Measurements from ENCODE around the gene H3-3A.

DNA sequence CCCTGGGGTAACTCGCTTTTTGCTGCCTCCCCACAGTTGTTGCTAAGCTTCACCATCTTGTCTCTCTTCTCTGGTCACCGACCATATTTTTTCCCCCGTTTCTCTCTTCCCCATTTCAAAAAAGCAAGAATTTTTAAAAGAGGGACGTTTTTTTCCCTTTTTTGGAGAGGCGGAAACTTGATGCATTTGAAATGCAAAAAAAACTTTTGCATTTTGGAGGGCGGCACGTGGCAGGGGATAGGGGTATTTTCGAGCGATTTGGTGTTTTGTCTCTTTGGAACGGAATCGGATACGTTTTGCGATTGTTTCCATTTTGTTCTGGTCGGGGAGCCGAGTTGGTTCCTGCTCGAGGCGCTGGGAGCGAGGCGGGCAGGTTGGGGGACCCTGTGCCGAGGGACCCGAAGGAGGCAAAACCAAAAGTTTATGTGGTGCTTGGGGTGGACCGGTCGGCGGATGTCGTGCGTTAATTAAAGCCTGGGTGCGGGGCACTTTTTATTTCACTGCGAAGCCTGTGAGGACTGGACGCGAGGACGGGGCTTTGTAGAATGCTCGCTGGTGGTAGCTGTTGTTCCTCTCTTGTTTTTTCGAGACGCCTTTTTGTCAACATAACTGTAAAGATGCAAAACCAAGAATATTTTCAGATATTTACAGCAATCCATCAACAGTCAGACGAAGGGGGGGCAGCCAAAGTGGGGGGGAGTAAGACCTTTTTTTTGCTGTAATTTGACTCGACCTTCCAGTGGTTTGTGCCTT is 884 bp downstream of the H3-3A start:
- TF ChIP-seq, protein P1, sequence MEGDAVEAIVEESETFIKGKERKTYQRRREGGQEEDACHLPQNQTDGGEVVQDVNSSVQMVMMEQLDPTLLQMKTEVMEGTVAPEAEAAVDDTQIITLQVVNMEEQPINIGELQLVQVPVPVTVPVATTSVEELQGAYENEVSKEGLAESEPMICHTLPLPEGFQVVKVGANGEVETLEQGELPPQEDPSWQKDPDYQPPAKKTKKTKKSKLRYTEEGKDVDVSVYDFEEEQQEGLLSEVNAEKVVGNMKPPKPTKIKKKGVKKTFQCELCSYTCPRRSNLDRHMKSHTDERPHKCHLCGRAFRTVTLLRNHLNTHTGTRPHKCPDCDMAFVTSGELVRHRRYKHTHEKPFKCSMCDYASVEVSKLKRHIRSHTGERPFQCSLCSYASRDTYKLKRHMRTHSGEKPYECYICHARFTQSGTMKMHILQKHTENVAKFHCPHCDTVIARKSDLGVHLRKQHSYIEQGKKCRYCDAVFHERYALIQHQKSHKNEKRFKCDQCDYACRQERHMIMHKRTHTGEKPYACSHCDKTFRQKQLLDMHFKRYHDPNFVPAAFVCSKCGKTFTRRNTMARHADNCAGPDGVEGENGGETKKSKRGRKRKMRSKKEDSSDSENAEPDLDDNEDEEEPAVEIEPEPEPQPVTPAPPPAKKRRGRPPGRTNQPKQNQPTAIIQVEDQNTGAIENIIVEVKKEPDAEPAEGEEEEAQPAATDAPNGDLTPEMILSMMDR (IDR thresholded peaks at IDR 0.05; ENCODE audit: control extremely low read depth in 1 of 3, insufficient read depth in 1 of 3, low read depth in 1 of 3, low read length in 3 of 3), result no peak
- TF ChIP-seq HDAC6 (IDR thresholded peaks at IDR 0.05; ENCODE audit: low read depth, low read length) (no peak), MAFK (IDR thresholded peaks at IDR 0.05; ENCODE audit: low read depth, low read length) (no peak), TCF12 (IDR thresholded peaks at IDR 0.05; ENCODE audit: low read depth, low read length) (no peak), SP1 (IDR thresholded peaks at IDR 0.05; ENCODE audit: low read depth, low read length) (no peak), POLR2A (IDR thresholded peaks at IDR 0.05; ENCODE audit: control extremely low read depth in 1 of 2, low read depth in 2 of 2, low read length in 2 of 2) (no peak; a peak in 1 of 3 replicates), POLR2AphosphoS5 (IDR thresholded peaks at IDR 0.05; ENCODE audit: low read depth, low read length) (no peak; the same call in 1 of the 2 replicates), EP300 (IDR thresholded peaks at IDR 0.05; ENCODE audit: borderline replicate concordance in 1 of 2, low read depth in 2 of 2, low read length in 2 of 2) (no peak), EZH2 (IDR thresholded peaks at IDR 0.05; ENCODE audit: low read depth, low read length, severe bottlenecking) (no peak), ZNF274 (IDR thresholded peaks at IDR 0.05; ENCODE audit: borderline replicate concordance, extremely low read depth, low read length) (no peak), TBP (IDR thresholded peaks at IDR 0.05; ENCODE audit: low read depth, low read length) (no peak; the same call in 1 of the 2 replicates)
- TF ChIP-seq, protein P2, sequence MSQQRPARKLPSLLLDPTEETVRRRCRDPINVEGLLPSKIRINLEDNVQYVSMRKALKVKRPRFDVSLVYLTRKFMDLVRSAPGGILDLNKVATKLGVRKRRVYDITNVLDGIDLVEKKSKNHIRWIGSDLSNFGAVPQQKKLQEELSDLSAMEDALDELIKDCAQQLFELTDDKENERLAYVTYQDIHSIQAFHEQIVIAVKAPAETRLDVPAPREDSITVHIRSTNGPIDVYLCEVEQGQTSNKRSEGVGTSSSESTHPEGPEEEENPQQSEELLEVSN (IDR thresholded peaks at IDR 0.05), result peak; percentile 28; the same call in 1 of the 2 replicates
- TF ChIP-seq, protein P3, sequence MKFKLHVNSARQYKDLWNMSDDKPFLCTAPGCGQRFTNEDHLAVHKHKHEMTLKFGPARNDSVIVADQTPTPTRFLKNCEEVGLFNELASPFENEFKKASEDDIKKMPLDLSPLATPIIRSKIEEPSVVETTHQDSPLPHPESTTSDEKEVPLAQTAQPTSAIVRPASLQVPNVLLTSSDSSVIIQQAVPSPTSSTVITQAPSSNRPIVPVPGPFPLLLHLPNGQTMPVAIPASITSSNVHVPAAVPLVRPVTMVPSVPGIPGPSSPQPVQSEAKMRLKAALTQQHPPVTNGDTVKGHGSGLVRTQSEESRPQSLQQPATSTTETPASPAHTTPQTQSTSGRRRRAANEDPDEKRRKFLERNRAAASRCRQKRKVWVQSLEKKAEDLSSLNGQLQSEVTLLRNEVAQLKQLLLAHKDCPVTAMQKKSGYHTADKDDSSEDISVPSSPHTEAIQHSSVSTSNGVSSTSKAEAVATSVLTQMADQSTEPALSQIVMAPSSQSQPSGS (IDR thresholded peaks at IDR 0.05; ENCODE audit: low read length), result no peak

Data from H1 (cell line).